Right lobe of liver (tissue), 6 donors: ENCODE measurements around the gene SHC2. TPM values are rescaled to one million over a fixed set of nuclear protein-coding genes. Genes with fewer than 3 reads are reported as not detected.
"Not testable (repeated sequence)": the region's sequence is repeated elsewhere in the genome, so short reads cannot be mapped to it uniquely, and the experiment has no call there.

Experiments
- ATAC-seq, 4 donors: fragments of 200-7000 bp; cut with Tn5 transposase; one replicate each; pipeline ENCODE4 v1.9.1; 2020; ENCODE audit warnings: mild to moderate bottlenecking in 4 of 4, moderate library complexity in 4 of 4
- DNase-seq, 3 donors: peaks; one replicate each; pipeline ENCODE4 v3.0.0-alpha.2; 2020
- H3K27ac ChIP-seq, 3 donors: fragments of 200-600 bp; one replicate each; pipeline ENCODE4 v1.8.0; 2022
- H3K27me3 ChIP-seq, 2 donors: fragments of 200-600 bp; one replicate each; pipeline ENCODE4 v1.8.0; 2022
- H3K36me3 ChIP-seq, 4 donors: fragments of 200-600 bp; sonication (generic) in 1 of 4; one replicate each; pipeline versions ENCODE4 v1.5.1 to v1.8.0; 2017 to 2022; ENCODE audit warnings: control low read depth in 1 of 4
- H3K4me1 ChIP-seq, 4 donors: fragments of 200-600 bp; sonication (generic) in 1 of 4; one replicate each; pipeline versions ENCODE4 v1.5.1 to v1.8.0; 2017 to 2022; ENCODE audit warnings: control low read depth in 1 of 4
- H3K4me3 ChIP-seq, 3 donors: fragments of 200-600 bp; one replicate each; pipeline ENCODE4 v1.8.0; 2022
- H3K9me3 ChIP-seq, 4 donors: fragments of 200-600 bp; sonication (generic) in 1 of 4; one replicate each; pipeline versions ENCODE4 v1.5.1 to v1.8.0; 2017 to 2022; ENCODE audit warnings: control low read depth in 1 of 4
- CTCF ChIP-seq, 4 donors: fragments of 200-600 bp in 3 of 4; fragments of 450-650 bp in 1 of 4; IDR thresholded peaks; one replicate each; pipeline versions ENCODE4 v1.5.1 to v1.8.0; 2016 to 2022; ENCODE audit warnings: antibody characterized with exemption in 4 of 4, mild to moderate bottlenecking in 2 of 4
- POLR2A ChIP-seq: fragments of 450-650 bp; IDR thresholded peaks from one replicate; pipeline ENCODE4 v1.6.1; 2017; ENCODE audit warnings: antibody characterized with exemption, mild to moderate bottlenecking
- WGBS: methylation state at CpG from one replicate; pipeline ENCODE4 v1.1.6; 2018; ENCODE audit warnings: low coverage, low lambda C conversion rate; ENCODE audit not compliant: insufficient coverage; ENCODE audit errors: missing lambda C conversion rate; 5-methylcytosine and 5-hydroxymethylcytosine counted together
- intact Hi-C, 2 donors: fragments of 100-400 bp; cut with DNase I; formaldehyde crosslinking; loops; one replicate each; pipeline versions ENCODE4 v1.11.2 to v1.14.1; 2022
- total RNA-seq, 6 experiments: library from RNA; depleted of rRNA in 2 of 6; stranded (reverse); fragments of >200 nt in 2 of 6; fragmentation: NEBNext Ultra II Directional in 3 of 6; extraction: Animal tissue kit (Norgen Biotek cat#: 25700) in 3 of 6; gene quantifications; one replicate each; pipeline versions ENCODE4 v1.1.0 to v1.2.4, GENCODE V29; 2016 to 2023
- donor health status: DM: no; HTN: yes; CAD: no.
- donor health status: DM: no; HTN: no; CAD: no.
- donor health status: DM: no; HTN: no; CAD: no.
- donor health status: DM: no; HTN: yes; CAD: no.
- donor health status: DM: no; HTN: yes; CAD: no.

SHC2 gene
- total RNA-seq, 6 experiments from 2014 or later = 48.4 to 69.9 (median 59.1) TPM

- no peaks in the 10 kb centered on the region for H3K27me3 ChIP-seq
- H3K36me3 ChIP-seq = no peaks in the 10 kb centered on the region
- no peaks in the 10 kb centered on the region for H3K4me1 ChIP-seq
- WGBS = 95% methylated on average over 13 of the region's 16 CpGs
- intact Hi-C loops = no loop called here
- TF ChIP-seq CTCF (IDR thresholded peaks at IDR 0.05) (no peak), POLR2A (no peak)
- ATAC-seq (no peak), DNase-seq (no peak)
- H3K9me3 ChIP-seq = no peaks in the 10 kb centered on the region
- no peak overlapping the region for H3K4me3 ChIP-seq
- no peak overlapping the region for H3K27ac ChIP-seq
Observed at GRCh38 chr19:452829-453228, 8.0 kb downstream of the SHC2 start.

- H3K27me3 ChIP-seq, H3K27ac ChIP-seq, H3K4me1 ChIP-seq, H3K9me3 ChIP-seq, DNase-seq, intact Hi-C loops, H3K36me3 ChIP-seq, ATAC-seq, H3K4me3 ChIP-seq: not testable (repeated sequence)
- 98% methylated on average over 9 of the region's 33 CpGs for WGBS
Observed at GRCh38 chr19:450912-451481, 9.8 kb downstream of the SHC2 start.

DNA sequence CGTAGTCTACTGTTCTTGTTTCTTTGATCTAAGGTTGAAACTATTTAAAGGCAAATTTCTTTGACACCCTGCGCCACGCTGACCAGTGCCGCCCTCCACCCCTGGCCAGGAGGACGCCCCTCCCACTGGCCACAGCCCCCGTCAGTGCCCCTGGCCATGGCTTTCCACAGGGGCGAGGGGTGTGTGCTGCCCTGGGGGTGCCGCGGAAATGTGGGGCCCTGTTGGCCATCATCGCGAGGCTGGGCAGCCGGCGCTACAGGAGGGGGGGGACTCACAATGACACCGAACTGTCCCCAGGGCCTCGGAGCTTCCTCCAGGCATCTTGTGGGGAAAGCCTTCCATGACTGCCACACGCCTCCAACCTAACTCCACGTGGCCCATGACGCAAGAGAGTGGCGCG lies 10.9 kb downstream of the SHC2 start:
- TF ChIP-seq CTCF (IDR thresholded peaks at IDR 0.05) (no peak), POLR2A (no peak)
- intact Hi-C loops = no loop called here
- H3K4me1 ChIP-seq = no peaks in the 10 kb centered on the region
- H3K36me3 ChIP-seq = peaks cover 0 to 2% (median 0%) of the 10 kb centered on the region in 4 donors
- no peak overlapping the region for H3K27ac ChIP-seq
- ATAC-seq (no peak), DNase-seq (no peak)
- 67% methylated on average over 1 of the region's 20 CpGs for WGBS
- no peaks in the 10 kb centered on the region for H3K27me3 ChIP-seq
- no peak overlapping the region for H3K4me3 ChIP-seq
- H3K9me3 ChIP-seq = no peaks in the 10 kb centered on the region

- Histone ChIP-seq H3K27ac (peak overlapping the region in 1 of 3 donors; percentile 40), H3K4me1 (no peaks in the 10 kb centered on the region), H3K4me3 (no peak overlapping the region), H3K9me3 (no peaks in the 10 kb centered on the region), H3K36me3 (peaks cover 0 to 2% (median 0%) of the 10 kb centered on the region in 4 donors), H3K27me3 (no peaks in the 10 kb centered on the region)
- ATAC-seq = peak; percentile 60 to 75 (median 68)
- TF ChIP-seq POLR2A = no peak
- no peak for TF ChIP-seq CTCF (IDR thresholded peaks at IDR 0.05)
- WGBS = 62% methylated on average over 14 of the region's 31 CpGs
- no peak for DNase-seq
- intact Hi-C loops = no loop called here
Observed at GRCh38 chr19:447816-448560, 12.8 kb downstream of the SHC2 start.

DNA sequence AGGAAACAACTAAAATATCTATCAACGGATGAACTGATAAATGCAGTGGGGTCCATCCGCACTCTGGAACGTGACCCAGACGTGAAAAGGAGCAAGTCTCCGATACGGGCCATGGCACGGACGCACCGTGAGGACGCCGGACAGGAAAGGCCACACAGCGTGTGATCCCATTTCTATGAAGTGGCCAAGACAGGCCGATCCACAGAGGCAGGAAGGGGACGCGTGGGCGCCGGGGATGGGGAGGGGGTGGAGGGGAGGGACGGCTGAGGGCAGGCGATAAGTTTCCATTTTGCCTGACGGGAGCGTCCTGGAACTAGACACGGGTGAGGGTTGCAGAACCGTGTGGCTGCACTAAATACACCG lies 13.8 kb downstream of the SHC2 start:
- peak; percentile 69 to 82 (median 77) for ATAC-seq
- DNase-seq = peak in 1 of 3 donors; percentile 62
- no peak for TF ChIP-seq CTCF (IDR thresholded peaks at IDR 0.05)
- no peak for TF ChIP-seq POLR2A
- no peaks in the 10 kb centered on the region for H3K27me3 ChIP-seq
- no peak overlapping the region for H3K27ac ChIP-seq
- peaks cover 0 to 2% (median 0%) of the 10 kb centered on the region in 4 donors for H3K36me3 ChIP-seq
- no peaks in the 10 kb centered on the region for H3K4me1 ChIP-seq
- WGBS = 79% methylated on average over 24 of the region's 24 CpGs
- H3K9me3 ChIP-seq = no peaks in the 10 kb centered on the region
- intact Hi-C loops = no loop called here
- no peak overlapping the region for H3K4me3 ChIP-seq
